K562 (cell line): Measurements from ENCODE around the gene CYP4B1.
"Not testable (repeated sequence)": the region's sequence is repeated elsewhere in the genome, so short reads cannot be mapped to it uniquely, and the experiment has no call there.

Source experiments
- MTA1 ChIP-seq: fragments of 450-650 bp; IDR thresholded peaks from 2 replicates; pipeline ENCODE4 v1.6.1; 2017; ENCODE audit warnings: borderline replicate concordance
- TF ChIP-seq, protein P1 (sequence below), 3 experiments: IDR thresholded peaks in 2 of 3; conservative IDR thresholded peaks in 1 of 3; 2 replicates each; pipeline ENCODE4 v1.5.1; 2011 to 2012; ENCODE audit warnings: low read length in 3 of 3, mild to moderate bottlenecking in 3 of 3, control low read depth in 2 of 3, improper control_type of control experiment in 1 of 3, inconsistent platforms in 1 of 3, low read depth in 1 of 3, mixed read lengths in 1 of 3, moderate library complexity in 1 of 3; ENCODE audit not compliant: insufficient read depth in 2 of 3
- TF ChIP-seq, protein P2 (sequence below): fragments of 450-650 bp; formaldehyde crosslinking; IDR thresholded peaks from 2 replicates; pipeline ENCODE4 v1.4.0; 2020; ENCODE audit warnings: mild to moderate bottlenecking, mixed read lengths
- TF ChIP-seq, protein P3 (sequence below): sonication (generic); formaldehyde crosslinking; IDR thresholded peaks from 2 replicates; pipeline ENCODE4 v1.8.0; 2023; ENCODE audit warnings: mild to moderate bottlenecking, missing genetic modification reagents

DNA sequence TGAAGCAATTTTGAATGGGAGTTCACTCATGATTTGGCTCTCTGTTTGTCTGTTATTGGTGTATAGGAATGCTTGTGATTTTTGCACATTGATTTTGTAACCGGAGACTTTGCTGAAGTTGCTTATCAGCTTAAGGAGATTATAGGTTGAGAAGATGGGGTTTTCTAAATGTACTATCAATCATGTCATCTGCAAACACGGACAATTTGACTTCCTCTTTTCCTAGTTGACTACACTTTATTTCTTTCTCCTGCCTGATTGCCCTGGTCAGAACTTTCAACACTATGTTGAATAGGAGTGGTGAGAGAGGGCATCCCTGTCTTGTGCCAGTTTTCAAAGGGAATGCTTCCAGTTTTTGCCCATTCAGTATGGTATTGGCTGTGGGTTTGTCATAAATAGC lies 28.0 kb downstream of the CYP4B1 start:
- TF ChIP-seq MTA1 = not testable (repeated sequence)
- TF ChIP-seq, protein P1, sequence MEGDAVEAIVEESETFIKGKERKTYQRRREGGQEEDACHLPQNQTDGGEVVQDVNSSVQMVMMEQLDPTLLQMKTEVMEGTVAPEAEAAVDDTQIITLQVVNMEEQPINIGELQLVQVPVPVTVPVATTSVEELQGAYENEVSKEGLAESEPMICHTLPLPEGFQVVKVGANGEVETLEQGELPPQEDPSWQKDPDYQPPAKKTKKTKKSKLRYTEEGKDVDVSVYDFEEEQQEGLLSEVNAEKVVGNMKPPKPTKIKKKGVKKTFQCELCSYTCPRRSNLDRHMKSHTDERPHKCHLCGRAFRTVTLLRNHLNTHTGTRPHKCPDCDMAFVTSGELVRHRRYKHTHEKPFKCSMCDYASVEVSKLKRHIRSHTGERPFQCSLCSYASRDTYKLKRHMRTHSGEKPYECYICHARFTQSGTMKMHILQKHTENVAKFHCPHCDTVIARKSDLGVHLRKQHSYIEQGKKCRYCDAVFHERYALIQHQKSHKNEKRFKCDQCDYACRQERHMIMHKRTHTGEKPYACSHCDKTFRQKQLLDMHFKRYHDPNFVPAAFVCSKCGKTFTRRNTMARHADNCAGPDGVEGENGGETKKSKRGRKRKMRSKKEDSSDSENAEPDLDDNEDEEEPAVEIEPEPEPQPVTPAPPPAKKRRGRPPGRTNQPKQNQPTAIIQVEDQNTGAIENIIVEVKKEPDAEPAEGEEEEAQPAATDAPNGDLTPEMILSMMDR (IDR thresholded peaks at IDR 0.05 in 2 of 3, conservative IDR thresholded peaks at IDR 0.05 in 1 of 3; ENCODE audit: insufficient read depth in 2 of 3, low read depth in 1 of 3, low read length in 3 of 3) = not testable (repeated sequence)
- TF ChIP-seq, protein P2, sequence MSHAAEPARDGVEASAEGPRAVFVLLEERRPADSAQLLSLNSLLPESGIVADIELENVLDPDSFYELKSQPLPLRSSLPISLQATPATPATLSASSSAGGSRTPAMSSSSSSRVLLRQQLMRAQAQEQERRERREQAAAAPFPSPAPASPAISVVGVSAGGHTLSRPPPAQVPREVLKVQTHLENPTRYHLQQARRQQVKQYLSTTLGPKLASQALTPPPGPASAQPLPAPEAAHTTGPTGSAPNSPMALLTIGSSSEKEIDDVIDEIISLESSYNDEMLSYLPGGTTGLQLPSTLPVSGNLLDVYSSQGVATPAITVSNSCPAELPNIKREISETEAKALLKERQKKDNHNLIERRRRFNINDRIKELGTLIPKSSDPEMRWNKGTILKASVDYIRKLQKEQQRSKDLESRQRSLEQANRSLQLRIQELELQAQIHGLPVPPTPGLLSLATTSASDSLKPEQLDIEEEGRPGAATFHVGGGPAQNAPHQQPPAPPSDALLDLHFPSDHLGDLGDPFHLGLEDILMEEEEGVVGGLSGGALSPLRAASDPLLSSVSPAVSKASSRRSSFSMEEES = not testable (repeated sequence)
- TF ChIP-seq, protein P3, sequence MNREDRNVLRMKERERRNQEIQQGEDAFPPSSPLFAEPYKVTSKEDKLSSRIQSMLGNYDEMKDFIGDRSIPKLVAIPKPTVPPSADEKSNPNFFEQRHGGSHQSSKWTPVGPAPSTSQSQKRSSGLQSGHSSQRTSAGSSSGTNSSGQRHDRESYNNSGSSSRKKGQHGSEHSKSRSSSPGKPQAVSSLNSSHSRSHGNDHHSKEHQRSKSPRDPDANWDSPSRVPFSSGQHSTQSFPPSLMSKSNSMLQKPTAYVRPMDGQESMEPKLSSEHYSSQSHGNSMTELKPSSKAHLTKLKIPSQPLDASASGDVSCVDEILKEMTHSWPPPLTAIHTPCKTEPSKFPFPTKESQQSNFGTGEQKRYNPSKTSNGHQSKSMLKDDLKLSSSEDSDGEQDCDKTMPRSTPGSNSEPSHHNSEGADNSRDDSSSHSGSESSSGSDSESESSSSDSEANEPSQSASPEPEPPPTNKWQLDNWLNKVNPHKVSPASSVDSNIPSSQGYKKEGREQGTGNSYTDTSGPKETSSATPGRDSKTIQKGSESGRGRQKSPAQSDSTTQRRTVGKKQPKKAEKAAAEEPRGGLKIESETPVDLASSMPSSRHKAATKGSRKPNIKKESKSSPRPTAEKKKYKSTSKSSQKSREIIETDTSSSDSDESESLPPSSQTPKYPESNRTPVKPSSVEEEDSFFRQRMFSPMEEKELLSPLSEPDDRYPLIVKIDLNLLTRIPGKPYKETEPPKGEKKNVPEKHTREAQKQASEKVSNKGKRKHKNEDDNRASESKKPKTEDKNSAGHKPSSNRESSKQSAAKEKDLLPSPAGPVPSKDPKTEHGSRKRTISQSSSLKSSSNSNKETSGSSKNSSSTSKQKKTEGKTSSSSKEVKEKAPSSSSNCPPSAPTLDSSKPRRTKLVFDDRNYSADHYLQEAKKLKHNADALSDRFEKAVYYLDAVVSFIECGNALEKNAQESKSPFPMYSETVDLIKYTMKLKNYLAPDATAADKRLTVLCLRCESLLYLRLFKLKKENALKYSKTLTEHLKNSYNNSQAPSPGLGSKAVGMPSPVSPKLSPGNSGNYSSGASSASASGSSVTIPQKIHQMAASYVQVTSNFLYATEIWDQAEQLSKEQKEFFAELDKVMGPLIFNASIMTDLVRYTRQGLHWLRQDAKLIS (CRISPR knock-in tag) = not testable (repeated sequence)
